ENCODE data around the gene REEP1.
A peak's percentile ranks its signal among the peaks of the same experiment; 100 is the strongest.

Gene REEP1

GRCh38 chr2:86305195-86305914 is 32.1 kb downstream of the REEP1 start:
- peak; percentile 32 for DNase-seq

DNA sequence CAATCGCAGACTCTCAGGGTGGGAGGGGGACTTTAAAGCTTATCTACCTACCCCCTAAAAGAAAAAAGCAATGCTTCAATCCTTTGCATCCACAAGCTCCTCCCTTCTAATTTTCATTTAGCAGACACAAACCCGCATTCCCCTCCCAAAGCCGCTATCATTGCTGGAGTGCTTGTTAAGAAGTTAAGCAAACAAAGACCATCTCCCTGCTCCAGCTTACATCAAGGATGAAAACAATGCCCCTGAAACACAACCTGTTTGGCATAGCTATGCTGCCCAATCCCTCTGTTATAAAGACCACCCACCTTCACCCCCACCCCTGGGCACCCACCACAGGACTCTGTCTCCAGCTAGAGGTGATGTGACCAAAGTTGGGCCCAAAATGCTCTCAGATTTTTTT is 33.0 kb downstream of the REEP1 start:
- DNase-seq = no peak

GRCh38 chr2:86302320-86302719 is 35.1 kb downstream of the REEP1 start:
- no peak for DNase-seq

DNA sequence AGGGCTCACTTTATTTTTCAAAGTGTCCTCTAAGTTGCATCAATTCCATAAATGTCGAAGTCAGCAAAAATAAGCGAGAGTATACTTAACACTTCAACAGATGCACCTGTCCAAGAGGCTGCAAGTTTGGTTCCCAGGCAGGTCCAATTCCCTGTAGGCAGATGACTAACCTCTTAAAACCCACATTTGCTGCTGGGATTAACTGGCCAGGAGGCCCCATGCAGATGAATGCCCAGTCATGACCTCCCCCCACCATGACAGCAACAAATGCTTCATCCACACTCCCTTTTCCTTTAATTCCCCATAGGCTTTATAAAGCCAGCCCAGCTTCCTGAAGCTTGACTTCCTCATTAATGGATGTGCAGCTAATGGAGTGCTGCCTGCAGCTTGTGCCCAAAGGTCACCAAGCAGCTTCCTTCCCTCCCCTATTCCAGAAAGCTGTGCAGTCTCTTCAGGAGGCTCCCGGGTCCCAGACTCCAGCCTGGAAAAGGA is 35.7 kb downstream of the REEP1 start:
- no peak for DNase-seq

DNA sequence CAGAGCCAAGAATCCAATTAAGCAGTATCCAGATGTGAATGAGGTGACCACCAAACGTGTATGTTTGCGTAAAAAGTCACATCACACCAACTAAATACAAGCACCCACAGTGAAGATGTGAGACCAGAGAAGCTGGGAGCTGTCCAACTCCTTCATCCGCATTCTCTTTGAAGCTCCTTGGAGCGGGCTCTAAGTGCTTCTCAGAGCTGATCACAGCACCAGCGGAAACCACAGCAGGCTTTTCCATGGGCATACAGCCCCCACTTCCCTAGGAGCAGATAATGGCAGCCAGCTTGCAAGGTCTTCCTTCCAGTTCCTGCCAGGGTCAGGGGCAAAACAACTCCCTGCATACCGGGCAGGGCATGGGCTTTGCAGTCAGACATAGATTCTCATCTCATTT is 36.4 kb downstream of the REEP1 start:
- DNase-seq = peak; percentile 65

GRCh38 chr2:86300496-86300895 is 36.9 kb downstream of the REEP1 start:
- DNase-seq = peak; percentile 56

GRCh38 chr2:86298411-86299390 is 38.7 kb downstream of the REEP1 start:
- peak; percentile 57 for DNase-seq

- DNase-seq = peak; percentile 23
These were observed 39.9 kb downstream of the REEP1 start for GRCh38 chr2:86297382-86298147.

DNA sequence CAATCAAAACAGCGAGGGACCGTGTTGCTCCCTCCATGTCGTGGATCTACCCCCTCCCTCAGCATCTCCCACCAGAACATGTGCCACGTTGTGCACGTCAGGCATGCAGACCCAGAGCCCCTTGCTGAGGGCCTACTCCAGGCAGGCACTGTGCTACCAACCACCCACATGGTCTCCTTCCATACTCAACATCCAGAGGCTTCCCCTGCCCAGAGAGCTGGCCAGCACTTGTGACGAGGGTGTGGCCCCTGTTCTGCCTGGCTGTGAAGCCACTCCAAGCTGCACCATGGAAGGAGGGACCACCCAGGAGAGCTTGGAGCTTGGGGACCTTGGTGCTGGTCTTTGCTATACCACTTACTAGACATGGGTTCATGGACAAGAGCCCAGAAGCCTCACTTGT is 40.5 kb downstream of the REEP1 start:
- DNase-seq = peak; percentile 21

- peak; percentile 29 for DNase-seq
These were observed 42.4 kb downstream of the REEP1 start for GRCh38 chr2:86295066-86295465.

- DNase-seq = no peak
These were observed 43.8 kb downstream of the REEP1 start for GRCh38 chr2:86293612-86294011.

GRCh38 chr2:86292571-86293515 is 44.6 kb downstream of the REEP1 start:
- DNase-seq = no peak

DNA sequence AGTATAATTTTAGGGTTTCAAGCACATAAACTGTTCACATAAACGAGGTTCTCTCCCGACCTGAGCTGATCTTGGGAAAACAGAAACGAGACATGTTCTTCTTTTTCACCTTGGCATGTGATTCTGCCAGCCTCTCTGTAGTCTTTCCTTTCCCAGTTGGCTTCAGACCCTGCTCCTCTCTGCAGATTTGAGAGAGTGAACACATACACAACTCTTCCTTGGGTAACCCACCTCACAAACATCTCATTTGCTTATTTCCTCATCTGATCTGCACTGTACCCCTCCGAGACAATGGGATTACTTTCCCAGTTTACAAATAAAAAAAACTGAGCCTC is 46.1 kb downstream of the REEP1 start:
- DNase-seq = no peak

GRCh38 chr2:86290596-86291327 is 46.7 kb downstream of the REEP1 start:
- peak; percentile 71 for DNase-seq

- DNase-seq = no peak
These were observed 50.9 kb downstream of the REEP1 start for GRCh38 chr2:86286516-86286915.

- DNase-seq = no peak
These were observed 51.4 kb downstream of the REEP1 start for GRCh38 chr2:86285981-86286380.

DNA sequence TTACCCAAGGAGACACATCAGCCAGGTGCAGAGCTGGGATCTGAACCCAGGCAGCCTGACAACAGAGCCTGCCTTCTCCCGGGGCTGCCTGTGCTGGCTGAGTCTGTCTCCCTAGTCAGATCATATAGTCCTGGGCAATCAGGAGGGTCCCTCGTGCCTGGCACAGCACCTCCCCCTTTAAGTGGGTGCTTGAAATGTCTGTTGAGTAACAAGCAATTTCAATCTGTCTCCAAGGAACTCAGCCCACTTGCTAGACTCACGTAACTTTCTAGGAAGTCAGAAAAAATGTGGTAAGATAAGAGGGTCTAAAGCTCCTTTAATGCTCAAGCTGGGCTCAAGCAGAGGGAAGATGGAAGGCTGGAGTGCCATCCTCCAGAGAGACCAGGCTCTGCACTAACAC is 51.9 kb downstream of the REEP1 start:
- no peak for DNase-seq

GRCh38 chr2:86284987-86285386 is 52.4 kb downstream of the REEP1 start:
- no peak for DNase-seq

DNA sequence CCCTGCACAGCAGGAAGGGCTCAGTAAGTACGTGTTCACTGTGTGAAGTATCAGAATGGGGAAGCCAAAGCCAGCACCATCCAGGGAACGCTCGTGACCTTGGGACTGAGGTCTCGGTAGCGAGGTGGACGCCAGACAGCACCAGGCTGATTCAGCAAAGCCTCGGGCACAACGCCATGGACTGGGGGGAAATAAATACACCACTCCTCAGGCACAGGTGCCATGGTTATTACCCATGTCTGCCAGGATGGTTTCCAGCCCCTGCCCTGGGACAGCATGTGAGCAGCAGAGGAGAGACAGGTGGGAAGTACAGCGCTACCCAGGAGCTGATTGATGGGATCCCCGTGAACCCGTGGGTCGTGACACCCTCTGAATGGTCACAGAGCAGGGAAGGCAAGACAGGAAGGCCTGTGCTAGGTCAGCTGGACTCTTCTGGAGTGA is 53.0 kb downstream of the REEP1 start:
- DNase-seq = no peak

DNA sequence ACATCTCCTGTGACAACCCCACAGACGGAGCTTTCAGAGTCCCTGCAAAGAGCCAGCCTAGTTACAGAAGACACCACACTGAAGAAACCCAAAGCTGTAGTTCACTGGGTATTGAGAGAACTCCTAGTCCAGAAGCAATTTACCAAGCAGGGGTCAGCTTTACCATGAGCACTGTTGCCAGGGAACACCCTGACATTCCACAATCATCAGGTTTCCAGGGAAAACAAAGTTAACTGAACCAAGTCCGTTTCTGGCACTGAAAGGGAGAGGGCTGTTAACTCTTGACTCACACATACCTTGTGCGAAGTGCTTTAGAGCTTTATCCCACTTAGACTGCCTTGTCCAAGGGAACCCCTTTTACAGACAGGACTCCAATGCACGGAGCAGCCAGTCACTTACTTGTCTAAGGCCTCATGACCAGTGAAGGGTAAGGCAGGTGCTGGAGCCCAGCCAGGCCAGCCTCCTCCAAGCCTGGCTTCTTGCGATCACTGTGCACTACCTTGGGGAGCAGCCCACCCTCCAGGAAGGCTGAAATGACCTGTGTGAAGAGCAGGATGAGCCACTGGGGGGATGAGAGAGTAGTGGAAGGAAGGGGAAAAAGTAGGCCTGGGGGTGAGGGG is 53.9 kb downstream of the REEP1 start:
- no peak for DNase-seq

Data from islet precursor cell (in vitro differentiated cells).